Measurements from ENCODE around the gene ABO.
"Not testable (repeated sequence)": the region's sequence is repeated elsewhere in the genome, so short reads cannot be mapped to it uniquely, and the experiment has no call there.

The ABO gene

GRCh38 chr9:133210609-133211008, 64.4 kb downstream of the ABO start:
- TF ChIP-seq CTCF (IDR thresholded peaks at IDR 0.05; ENCODE audit: extremely low read depth, missing control alignments): no peak
- no peak for DNase-seq (ENCODE audit: low spot score)

DNA sequence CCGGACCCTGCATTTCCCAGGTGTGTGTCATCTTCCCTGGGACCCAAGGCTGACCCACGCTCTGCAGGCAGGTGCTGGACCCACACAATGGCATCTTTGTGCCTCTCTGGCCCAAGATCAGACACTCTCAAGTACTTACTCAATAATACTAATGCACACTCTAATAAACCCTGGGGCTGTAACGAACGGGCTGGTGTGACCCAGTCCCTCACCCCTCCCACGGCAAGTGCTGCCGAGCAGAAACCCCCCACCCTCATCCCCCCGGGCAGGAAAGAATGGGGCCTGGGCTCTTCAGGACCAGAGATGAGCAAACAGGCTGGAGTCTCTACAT, 64.8 kb downstream of the ABO start:
- no peak for TF ChIP-seq CTCF (IDR thresholded peaks at IDR 0.05; ENCODE audit: extremely low read depth, missing control alignments)
- DNase-seq (ENCODE audit: low spot score): no peak

DNA sequence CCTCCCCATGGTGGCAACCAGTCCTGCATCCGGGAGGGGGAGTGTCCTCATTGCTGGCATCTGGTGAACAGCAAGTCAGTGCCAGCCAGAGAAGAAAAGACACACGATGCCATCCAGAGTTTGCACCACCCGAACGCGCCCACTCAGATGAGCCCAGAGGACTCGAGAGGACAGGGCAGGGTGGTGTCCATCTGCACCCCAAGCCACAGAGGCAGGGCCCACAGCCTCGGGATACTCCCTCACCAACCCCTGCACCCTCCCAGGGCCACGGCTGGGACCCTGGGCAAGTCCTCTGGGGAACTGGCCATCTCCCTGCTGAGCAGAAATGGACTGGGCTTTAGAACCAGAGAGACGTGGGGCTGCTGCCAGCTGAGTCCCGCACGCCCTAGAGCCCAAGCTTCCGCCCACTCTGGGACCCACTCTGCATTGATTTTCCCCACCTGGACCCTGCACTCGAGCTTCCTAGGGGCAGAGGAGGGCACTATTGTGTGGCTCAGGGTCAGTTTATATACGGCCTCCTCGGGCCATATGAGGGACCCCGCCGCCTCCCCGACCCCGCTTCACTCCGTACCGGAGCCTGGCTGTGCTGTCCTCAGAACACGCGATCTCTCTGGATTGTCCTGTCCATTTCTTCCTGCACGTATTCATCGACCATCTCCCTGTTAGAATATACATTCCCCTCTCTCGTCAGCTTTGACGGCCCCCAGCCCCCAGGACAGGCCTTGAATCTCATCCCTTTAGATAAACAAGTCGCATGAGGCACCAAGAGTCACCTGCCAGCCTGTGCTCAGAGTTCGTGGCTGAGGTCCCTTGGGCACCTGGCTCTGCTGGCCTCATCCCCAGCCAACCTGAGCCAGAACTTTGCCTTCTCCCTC, 65.4 kb downstream of the ABO start:
- not testable (repeated sequence) for DNase-seq (ENCODE audit: low spot score)

- DNase-seq (ENCODE audit: low spot score): not testable (repeated sequence)
These were observed 66.1 kb downstream of the ABO start, which contains the start of gene OBP2B for GRCh38 chr9:133208880-133209300. OBP2B (minus strand) TSS chr9:133209250; CDS start chr9:133209199, 51 bp downstream.

DNA sequence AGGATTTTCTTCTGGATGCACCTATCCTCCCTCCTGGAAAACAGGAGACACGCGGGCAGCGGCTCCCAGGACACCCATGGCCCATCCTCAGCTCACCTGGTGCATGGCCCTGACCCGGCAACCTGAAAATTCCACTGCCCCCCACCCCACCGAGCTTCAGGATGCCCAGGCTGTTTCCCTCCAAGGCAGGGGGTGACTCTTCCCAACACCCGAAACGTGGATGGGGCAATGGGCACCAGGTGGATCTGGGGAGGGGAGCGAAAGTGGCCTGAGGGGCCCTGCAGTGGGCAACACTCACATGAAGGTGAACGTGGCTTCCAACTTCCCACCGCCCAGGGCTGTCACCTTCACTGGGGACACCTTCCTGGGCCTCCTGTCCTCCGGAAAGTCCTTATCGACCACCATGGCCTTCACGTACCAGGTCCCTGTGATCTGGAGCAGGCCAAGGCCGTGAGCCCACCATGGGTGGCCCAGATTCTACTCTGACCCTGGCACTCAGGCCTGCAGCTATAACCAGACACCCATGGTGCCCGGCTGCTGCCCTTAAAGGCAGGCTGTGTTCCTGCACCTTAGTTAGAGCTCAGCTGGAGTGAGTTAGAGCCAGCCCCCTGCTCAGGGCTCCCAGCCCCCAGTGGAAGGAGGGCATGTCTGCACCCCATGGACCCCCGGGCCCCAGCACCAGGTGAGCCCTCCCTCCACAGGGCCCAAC, 66.7 kb downstream of the ABO start:
- not testable (repeated sequence) for DNase-seq (ENCODE audit: low spot score)

DNA sequence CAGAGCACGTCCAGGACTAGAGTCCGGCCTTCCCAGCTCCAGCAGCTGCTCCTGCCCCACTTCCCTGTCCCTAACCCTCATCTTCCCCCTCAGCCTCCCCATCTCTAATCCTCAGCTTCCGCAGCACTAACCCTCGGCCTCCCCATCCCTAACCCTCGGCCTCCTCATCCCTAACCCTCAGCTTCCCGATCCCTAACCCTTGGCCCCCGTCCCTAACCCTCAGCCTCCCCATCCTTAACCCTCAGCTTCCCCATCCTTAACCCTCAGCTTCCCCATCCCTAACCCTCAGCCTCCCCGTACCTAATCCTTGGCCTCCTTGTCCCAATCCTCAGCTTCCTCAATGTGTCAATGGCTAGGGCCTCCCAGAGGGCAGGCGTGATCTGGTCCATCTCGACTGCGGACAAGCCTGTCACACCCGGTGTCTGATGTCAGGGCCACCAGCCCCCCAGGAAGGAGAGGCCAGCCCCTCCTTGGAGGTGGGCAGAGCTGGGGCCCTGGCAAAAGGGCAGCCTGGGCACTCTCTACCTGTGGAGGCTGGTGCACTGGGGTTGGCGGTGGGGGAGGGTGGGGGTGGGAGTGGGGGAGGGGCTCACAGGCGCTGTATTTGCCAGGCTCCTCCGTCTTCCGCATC, 67.3 kb downstream of the ABO start:
- no peak for DNase-seq (ENCODE audit: low spot score)
- TF ChIP-seq CTCF (IDR thresholded peaks at IDR 0.05; ENCODE audit: extremely low read depth, missing control alignments): no peak

- no peak for DNase-seq (ENCODE audit: low spot score)
These were observed 67.9 kb downstream of the ABO start for GRCh38 chr9:133207021-133207531.

More at GRCh38 chr9:133207021-133207531, 67.9 kb downstream of the ABO start:
- no peak for TF ChIP-seq CTCF (IDR thresholded peaks at IDR 0.05; ENCODE audit: extremely low read depth, missing control alignments)
